Measurements from ENCODE around the gene MAST2.

Gene MAST2

DNA sequence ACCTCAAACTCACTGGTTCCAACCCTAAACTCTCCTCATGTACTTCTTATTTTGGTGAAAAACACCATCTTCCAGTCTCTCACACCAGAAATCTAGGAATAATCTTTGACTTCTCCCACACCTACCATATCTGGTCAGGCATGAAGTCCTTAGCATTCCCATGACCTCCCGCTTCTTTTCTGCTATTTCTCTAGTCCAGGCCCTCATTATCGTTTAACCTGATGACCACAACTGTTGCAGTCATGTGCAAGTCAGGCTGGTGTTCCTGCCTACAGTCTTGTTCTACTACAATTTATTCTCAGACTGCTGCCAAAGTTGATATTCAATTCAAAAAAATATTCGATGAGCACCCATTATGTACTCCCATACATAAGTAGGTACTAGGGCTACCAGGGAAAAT, 257.7 kb downstream of the MAST2 start:
- in situ Hi-C loops (cut with MboI; ENCODE audit: low pct_unique_long_range_greater_than_20kb, low sequenced_read_pairs, unreplicated experiment), result no loop called here
- TF ChIP-seq, protein P1, sequence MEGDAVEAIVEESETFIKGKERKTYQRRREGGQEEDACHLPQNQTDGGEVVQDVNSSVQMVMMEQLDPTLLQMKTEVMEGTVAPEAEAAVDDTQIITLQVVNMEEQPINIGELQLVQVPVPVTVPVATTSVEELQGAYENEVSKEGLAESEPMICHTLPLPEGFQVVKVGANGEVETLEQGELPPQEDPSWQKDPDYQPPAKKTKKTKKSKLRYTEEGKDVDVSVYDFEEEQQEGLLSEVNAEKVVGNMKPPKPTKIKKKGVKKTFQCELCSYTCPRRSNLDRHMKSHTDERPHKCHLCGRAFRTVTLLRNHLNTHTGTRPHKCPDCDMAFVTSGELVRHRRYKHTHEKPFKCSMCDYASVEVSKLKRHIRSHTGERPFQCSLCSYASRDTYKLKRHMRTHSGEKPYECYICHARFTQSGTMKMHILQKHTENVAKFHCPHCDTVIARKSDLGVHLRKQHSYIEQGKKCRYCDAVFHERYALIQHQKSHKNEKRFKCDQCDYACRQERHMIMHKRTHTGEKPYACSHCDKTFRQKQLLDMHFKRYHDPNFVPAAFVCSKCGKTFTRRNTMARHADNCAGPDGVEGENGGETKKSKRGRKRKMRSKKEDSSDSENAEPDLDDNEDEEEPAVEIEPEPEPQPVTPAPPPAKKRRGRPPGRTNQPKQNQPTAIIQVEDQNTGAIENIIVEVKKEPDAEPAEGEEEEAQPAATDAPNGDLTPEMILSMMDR (IDR thresholded peaks at IDR 0.05; ENCODE audit: extremely low read depth, insufficient read depth, missing control alignments), result no peak
- no peak for DNase-seq (ENCODE audit: low spot score)

DNA sequence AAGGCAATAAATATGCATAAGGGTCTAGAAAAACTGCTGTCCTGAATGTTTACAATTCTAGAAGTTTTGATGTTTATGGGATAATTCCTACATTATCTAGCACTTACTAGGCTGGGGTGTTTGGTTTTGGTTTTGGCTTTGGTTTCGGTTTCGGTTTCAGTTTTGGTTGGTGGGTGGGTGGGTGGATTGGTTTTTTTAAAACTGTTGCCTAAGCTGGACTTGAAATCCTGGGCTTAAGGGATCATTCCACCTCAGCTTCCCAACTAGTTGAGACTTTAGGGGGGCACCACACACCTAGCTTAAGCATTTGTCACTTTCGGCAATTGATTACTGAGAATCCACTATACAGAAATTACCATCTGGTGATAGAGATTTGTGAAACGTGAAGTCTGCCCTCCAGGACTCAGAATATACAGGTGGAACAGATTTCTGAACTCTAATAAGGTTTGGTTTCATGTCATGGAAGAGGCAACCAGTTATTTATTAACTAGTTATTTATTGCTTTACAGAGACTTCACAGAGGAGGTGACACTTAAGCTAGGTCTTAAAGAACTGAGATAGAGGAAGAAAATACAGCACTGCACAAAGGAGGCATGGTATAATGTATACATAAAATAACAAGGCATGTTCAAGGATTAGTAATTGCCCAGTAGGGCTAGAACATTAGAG, 259.4 kb downstream of the MAST2 start:
- DNase-seq (ENCODE audit: low spot score), result no peak
- in situ Hi-C loops (cut with MboI; ENCODE audit: low pct_unique_long_range_greater_than_20kb, low sequenced_read_pairs, unreplicated experiment), result no loop called here
- TF ChIP-seq, protein P1 (IDR thresholded peaks at IDR 0.05; ENCODE audit: extremely low read depth, insufficient read depth, missing control alignments), result no peak

GRCh38 chr1:46064708-46065107, 261.3 kb downstream of the MAST2 start:
- in situ Hi-C loops (cut with MboI; ENCODE audit: low pct_unique_long_range_greater_than_20kb, low sequenced_read_pairs, unreplicated experiment), result no loop called here
- TF ChIP-seq, protein P1 (IDR thresholded peaks at IDR 0.05; ENCODE audit: extremely low read depth, insufficient read depth, missing control alignments), result no peak
- DNase-seq (ENCODE audit: low spot score), result no peak

DNA sequence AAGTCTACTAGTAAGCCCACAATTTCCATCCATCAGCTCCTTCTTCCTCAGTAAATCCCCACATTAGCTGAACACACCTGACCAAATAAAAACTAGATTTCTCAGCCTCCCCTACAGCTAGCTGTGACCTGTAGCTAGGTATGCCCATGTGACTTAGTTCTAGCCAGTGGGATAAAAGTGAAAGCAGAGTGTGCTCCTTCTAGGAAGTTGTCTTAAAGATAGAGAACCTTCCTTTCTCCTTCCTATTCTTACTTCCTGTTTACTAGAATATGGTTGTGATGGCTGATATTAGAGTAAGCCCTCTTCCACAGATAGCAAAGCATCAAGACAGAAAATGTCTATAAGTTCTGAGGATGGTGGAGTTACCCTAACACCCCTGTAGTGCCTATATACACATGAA, 262.0 kb downstream of the MAST2 start:
- DNase-seq (ENCODE audit: low spot score), result no peak
- TF ChIP-seq, protein P1 (IDR thresholded peaks at IDR 0.05; ENCODE audit: extremely low read depth, insufficient read depth, missing control alignments), result no peak
- in situ Hi-C loops (cut with MboI; ENCODE audit: low pct_unique_long_range_greater_than_20kb, low sequenced_read_pairs, unreplicated experiment), result no loop called here

GRCh38 chr1:46067652-46068051, 264.2 kb downstream of the MAST2 start:
- DNase-seq (ENCODE audit: low spot score), result no peak
- TF ChIP-seq, protein P1 (IDR thresholded peaks at IDR 0.05; ENCODE audit: extremely low read depth, insufficient read depth, missing control alignments), result no peak
- in situ Hi-C loops (cut with MboI; ENCODE audit: low pct_unique_long_range_greater_than_20kb, low sequenced_read_pairs, unreplicated experiment), result no loop called here

GRCh38 chr1:46068525-46068924, 265.1 kb downstream of the MAST2 start:
- in situ Hi-C loops (cut with MboI; ENCODE audit: low pct_unique_long_range_greater_than_20kb, low sequenced_read_pairs, unreplicated experiment), result no loop called here
- TF ChIP-seq, protein P1 (IDR thresholded peaks at IDR 0.05; ENCODE audit: extremely low read depth, insufficient read depth, missing control alignments), result no peak
- DNase-seq (ENCODE audit: low spot score), result no peak
